Progenitor cell of endocrine pancreas (in vitro differentiated cells): ENCODE results near the gene NME7. TPM values are rescaled to one million over a fixed set of nuclear protein-coding genes. Genes with fewer than 3 reads are reported as not detected.

Experiments used
- DNase-seq: peaks from one replicate; pipeline ENCODE4 v3.0.0; 2021; ENCODE audit warnings: low spot score; ENCODE audit not compliant: unreplicated experiment
- H3K27ac Mint-ChIP-seq: 2 replicates; pipeline ENCODE4 v1.8.0; 2021; ENCODE audit warnings: mild to moderate bottlenecking, moderate library complexity, mixed read lengths
- H3K27me3 Mint-ChIP-seq: 2 replicates; pipeline ENCODE4 v1.8.0; 2021; ENCODE audit warnings: mixed read lengths
- H3K36me3 Mint-ChIP-seq: 2 replicates; pipeline ENCODE4 v1.8.0; 2022; ENCODE audit warnings: mixed read lengths; ENCODE audit not compliant: insufficient read depth
- H3K4me1 Mint-ChIP-seq: 2 replicates; pipeline ENCODE4 v1.8.0; 2021; ENCODE audit warnings: low read depth, mixed read lengths
- H3K4me3 Mint-ChIP-seq: 2 replicates; pipeline ENCODE4 v1.8.0; 2021; ENCODE audit warnings: low read depth, mild to moderate bottlenecking, moderate library complexity, mixed read lengths
- H3K9me3 Mint-ChIP-seq: 2 replicates; pipeline ENCODE4 v1.8.0; 2021; ENCODE audit warnings: low read depth, mixed read lengths
- total RNA-seq: library from RNA; stranded (reverse); gene quantifications from 2 replicates; pipeline ENCODE4 v1.2.1, GENCODE V29; 2021
- TF ChIP-seq, protein P1 (sequence below): fragments of 200-600 bp; sonication (generic); IDR thresholded peaks from one replicate; pipeline ENCODE4 v1.5.0; 2021; ENCODE audit warnings: antibody characterized with exemption, mild to moderate bottlenecking; ENCODE audit not compliant: unreplicated experiment

Gene NME7
- total RNA-seq, 1 donor from 2014 or later = 32.7 TPM

DNA sequence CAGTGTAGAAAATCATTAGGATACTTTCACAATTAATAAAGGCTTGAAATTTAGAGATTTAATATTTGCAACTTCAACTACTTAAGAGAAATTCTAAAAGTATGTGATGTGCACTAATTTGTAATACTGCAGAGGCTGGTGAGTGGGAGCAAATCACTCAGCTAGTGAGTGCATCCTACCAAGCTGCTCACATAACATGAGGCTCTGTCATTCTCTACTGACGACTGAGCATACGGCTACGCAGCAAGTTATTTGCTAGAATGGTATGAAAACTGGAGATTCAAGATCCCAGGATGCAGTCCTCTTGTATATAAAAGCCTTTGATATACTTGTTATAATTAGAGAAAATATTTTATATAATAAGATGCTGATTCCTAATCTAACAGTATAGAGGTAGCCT is 171.0 kb downstream of the NME7 start:
- peaks cover 17% of the 10 kb centered on the region for H3K9me3 Mint-ChIP-seq
- H3K27ac Mint-ChIP-seq = no peak overlapping the region
- TF ChIP-seq, protein P1, sequence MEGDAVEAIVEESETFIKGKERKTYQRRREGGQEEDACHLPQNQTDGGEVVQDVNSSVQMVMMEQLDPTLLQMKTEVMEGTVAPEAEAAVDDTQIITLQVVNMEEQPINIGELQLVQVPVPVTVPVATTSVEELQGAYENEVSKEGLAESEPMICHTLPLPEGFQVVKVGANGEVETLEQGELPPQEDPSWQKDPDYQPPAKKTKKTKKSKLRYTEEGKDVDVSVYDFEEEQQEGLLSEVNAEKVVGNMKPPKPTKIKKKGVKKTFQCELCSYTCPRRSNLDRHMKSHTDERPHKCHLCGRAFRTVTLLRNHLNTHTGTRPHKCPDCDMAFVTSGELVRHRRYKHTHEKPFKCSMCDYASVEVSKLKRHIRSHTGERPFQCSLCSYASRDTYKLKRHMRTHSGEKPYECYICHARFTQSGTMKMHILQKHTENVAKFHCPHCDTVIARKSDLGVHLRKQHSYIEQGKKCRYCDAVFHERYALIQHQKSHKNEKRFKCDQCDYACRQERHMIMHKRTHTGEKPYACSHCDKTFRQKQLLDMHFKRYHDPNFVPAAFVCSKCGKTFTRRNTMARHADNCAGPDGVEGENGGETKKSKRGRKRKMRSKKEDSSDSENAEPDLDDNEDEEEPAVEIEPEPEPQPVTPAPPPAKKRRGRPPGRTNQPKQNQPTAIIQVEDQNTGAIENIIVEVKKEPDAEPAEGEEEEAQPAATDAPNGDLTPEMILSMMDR = no peak
- H3K27me3 Mint-ChIP-seq = no peaks in the 10 kb centered on the region
- H3K36me3 Mint-ChIP-seq = peaks cover 12% of the 10 kb centered on the region
- no peak for DNase-seq
- peaks cover 6% of the 10 kb centered on the region for H3K4me1 Mint-ChIP-seq
- no peak overlapping the region for H3K4me3 Mint-ChIP-seq

DNA sequence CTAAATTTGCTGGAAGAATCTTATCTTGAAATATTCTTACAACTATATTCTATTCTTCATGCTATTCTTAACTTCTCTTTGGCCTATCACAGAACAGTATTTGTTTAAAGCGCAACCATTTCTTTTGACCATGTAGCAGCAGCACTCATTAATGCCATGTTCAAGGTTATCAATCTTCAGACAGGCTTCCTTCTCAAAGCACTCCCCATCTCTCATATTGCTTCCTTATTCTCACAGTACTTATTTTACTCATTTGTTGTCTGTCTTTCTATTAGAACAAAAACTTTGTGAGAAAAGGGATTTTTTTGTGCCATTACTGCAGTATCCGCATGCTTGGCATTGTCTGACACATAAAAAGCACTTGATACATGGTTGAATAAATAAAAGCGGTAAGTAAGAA is 171.4 kb downstream of the NME7 start:
- TF ChIP-seq, protein P1 = no peak
- Mint-ChIP-seq H3K27me3 (no peaks in the 10 kb centered on the region), H3K9me3 (peaks cover 13% of the 10 kb centered on the region), H3K4me1 (peaks cover 6% of the 10 kb centered on the region), H3K27ac (no peak overlapping the region), H3K4me3 (no peak overlapping the region), H3K36me3 (peaks cover 8% of the 10 kb centered on the region)
- no peak for DNase-seq

DNA sequence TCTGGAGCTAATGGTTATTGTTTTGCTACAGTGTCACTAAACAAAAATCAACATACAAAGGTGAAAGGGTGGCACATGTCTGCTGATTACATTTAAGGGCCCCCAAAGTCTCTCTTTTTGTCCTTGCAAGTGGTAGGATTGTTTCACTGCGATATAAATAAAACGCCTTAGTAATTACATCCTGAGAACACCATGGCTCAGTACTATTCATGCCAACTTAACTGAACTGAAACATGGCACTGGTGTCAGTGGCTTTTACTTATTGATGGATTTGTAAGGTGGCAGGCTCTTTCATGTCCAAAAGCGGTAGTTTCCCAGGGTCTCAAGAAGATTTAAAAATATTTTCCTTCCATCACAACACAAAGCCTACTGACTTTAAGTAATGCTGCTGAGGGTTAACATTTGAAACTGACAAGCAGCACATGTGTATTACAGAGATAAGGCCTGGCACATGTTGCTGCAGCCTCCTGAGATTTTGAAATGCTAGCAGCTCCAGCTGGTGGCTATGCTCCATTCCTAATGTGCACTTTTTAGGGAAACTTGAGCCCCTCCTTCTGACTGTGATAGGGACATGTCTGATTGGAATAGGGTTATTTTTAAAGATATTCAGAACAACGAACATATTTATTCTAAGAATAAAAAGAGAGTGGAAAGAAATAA is 174.3 kb downstream of the NME7 start:
- Mint-ChIP-seq H3K4me3 (no peak overlapping the region), H3K4me1 (peaks cover 3% of the 10 kb centered on the region), H3K9me3 (peaks cover 10% of the 10 kb centered on the region), H3K27me3 (no peaks in the 10 kb centered on the region), H3K36me3 (peaks cover 8% of the 10 kb centered on the region), H3K27ac (no peak overlapping the region)
- TF ChIP-seq, protein P1 = no peak
- DNase-seq = no peak

DNA sequence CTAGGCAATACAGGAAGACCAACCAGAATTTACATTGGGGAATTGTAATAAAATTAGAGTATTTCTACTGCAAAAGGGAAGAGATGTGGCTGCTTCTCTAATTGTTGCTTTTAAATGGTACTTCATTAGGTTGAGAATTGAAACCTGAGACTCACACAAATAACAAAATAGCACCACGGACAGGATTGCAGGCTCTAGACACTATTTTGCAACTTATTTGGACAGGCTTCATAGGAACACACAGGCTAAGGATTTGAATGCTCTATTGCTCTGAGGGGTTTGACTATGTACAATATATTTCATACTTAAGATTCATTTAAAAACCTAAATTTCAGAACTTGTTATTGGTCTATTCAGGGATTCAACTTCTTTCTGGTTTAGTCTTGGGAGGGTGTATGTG is 181.5 kb downstream of the NME7 start:
- peaks cover 2% of the 10 kb centered on the region for H3K4me1 Mint-ChIP-seq
- H3K4me3 Mint-ChIP-seq = no peak overlapping the region

DNA sequence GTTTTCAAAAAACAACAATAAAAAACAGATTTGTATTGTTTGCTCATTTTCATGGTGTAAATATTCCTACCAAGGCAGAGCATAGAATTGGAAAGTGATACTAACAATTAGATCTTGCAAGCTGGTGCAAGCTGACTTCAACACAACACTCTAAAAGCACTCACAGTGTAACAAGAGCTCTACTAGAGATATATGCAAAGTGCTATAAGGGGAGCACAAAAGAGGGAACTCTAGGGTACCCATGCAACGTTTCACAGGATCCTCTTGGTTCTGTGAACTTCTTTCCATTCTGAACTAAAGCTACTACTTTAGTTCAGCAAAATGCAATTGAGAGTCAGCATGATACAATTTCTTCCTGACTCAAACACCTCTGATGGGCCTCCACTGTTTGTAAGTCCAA is 182.8 kb downstream of the NME7 start:
- H3K4me3 Mint-ChIP-seq = no peak overlapping the region
- no peak for DNase-seq
- TF ChIP-seq, protein P1 = no peak
- no peaks in the 10 kb centered on the region for H3K9me3 Mint-ChIP-seq
- peaks cover 2% of the 10 kb centered on the region for H3K4me1 Mint-ChIP-seq
- no peaks in the 10 kb centered on the region for H3K27me3 Mint-ChIP-seq
- H3K27ac Mint-ChIP-seq = no peak overlapping the region
- H3K36me3 Mint-ChIP-seq = peaks cover 2% of the 10 kb centered on the region

More for the DNA sequence above, 181.5 kb downstream of the NME7 start:
- H3K27me3 Mint-ChIP-seq = no peaks in the 10 kb centered on the region
- H3K9me3 Mint-ChIP-seq = no peaks in the 10 kb centered on the region
- TF ChIP-seq, protein P1 = no peak
- no peak for DNase-seq
- H3K27ac Mint-ChIP-seq = no peak overlapping the region
- peaks cover 2% of the 10 kb centered on the region for H3K36me3 Mint-ChIP-seq
